Loucy (cell line): Measurements from ENCODE around the gene CAPS.

Source experiments
- H2AFZ ChIP-seq: fragments of 200-600 bp; sonication (generic); 2 replicates; pipeline ENCODE4 v1.6.0; 2016; ENCODE audit warnings: antibody characterized with exemption, mild to moderate bottlenecking, low read length, moderate library complexity
- H3F3A ChIP-seq: fragments of 200-600 bp; 2 replicates; pipeline ENCODE4 v1.6.0; 2016; ENCODE audit warnings: antibody characterized with exemption, low read depth, mild to moderate bottlenecking
- H3K27me3 ChIP-seq: fragments of 200-600 bp; sonication (generic); 2 replicates; pipeline ENCODE4 v1.6.1; 2014; ENCODE audit warnings: low read length, mild to moderate bottlenecking; ENCODE audit not compliant: insufficient read depth, poor library complexity, severe bottlenecking
- H3K36me3 ChIP-seq: fragments of 200-600 bp; sonication (generic); 2 replicates; pipeline ENCODE4 v1.6.1; 2016; ENCODE audit warnings: low read length; ENCODE audit not compliant: insufficient read depth
- H3K4me1 ChIP-seq: fragments of 200-600 bp; sonication (generic); 2 replicates; pipeline ENCODE4 v1.5.1; 2014; ENCODE audit warnings: low read length, mild to moderate bottlenecking; ENCODE audit not compliant: insufficient read depth, poor library complexity, severe bottlenecking
- H3K4me2 ChIP-seq: fragments of 200-600 bp; sonication (generic); 2 replicates; pipeline ENCODE4 v1.6.0; 2014; ENCODE audit warnings: antibody characterized with exemption, low read length, low read depth, mild to moderate bottlenecking; ENCODE audit not compliant: poor library complexity, severe bottlenecking
- H3K4me3 ChIP-seq: fragments of 200-600 bp; sonication (generic); 2 replicates; pipeline ENCODE4 v1.5.1; 2014; ENCODE audit warnings: low read length, mild to moderate bottlenecking, mixed read lengths; ENCODE audit not compliant: poor library complexity, severe bottlenecking
- H3K79me2 ChIP-seq: fragments of 200-600 bp; sonication (generic); 2 replicates; pipeline ENCODE4 v1.6.1; 2014; ENCODE audit warnings: low read length; ENCODE audit not compliant: insufficient read depth
- H3K9ac ChIP-seq: fragments of 200-600 bp; sonication (generic); 2 replicates; pipeline ENCODE4 v1.6.0; 2014; ENCODE audit warnings: mild to moderate bottlenecking, low read depth, low read length, moderate library complexity; ENCODE audit not compliant: poor library complexity, severe bottlenecking
- H3K9me2 ChIP-seq: fragments of 200-600 bp; sonication (generic); replicated peaks from 2 replicates; pipeline ENCODE4 v1.6.1; 2016; ENCODE audit warnings: low read depth, low read length, mixed read lengths
- H3K9me3 ChIP-seq: fragments of 200-600 bp; sonication (generic); 2 replicates; pipeline ENCODE4 v1.6.1; 2014; ENCODE audit warnings: mild to moderate bottlenecking, antibody characterized with exemption, low read length, low read depth; ENCODE audit not compliant: insufficient read depth
- H4K20me1 ChIP-seq: fragments of 200-600 bp; sonication (generic); 2 replicates; pipeline ENCODE4 v1.6.0; 2014; ENCODE audit warnings: antibody characterized with exemption, low read length, mild to moderate bottlenecking; ENCODE audit not compliant: insufficient read depth, poor library complexity, severe bottlenecking
- CTCF ChIP-seq: fragments of 200-600 bp; sonication (generic); conservative IDR thresholded peaks from 2 replicates; pipeline ENCODE4 v1.5.1; 2014; ENCODE audit warnings: mild to moderate bottlenecking, antibody characterized with exemption, low read length
- EZH2phosphoT487 ChIP-seq: fragments of 200-600 bp; IDR thresholded peaks from 2 replicates; pipeline ENCODE4 v1.6.1; 2018; ENCODE audit warnings: antibody characterized with exemption, mild to moderate bottlenecking, moderate library complexity, borderline replicate concordance

The CAPS gene

GRCh38 chr19:5922161-5922545 lies 8.1 kb downstream of the CAPS start:
- H3K79me2 ChIP-seq = no peaks in the 10 kb centered on the region
- no peaks in the 10 kb centered on the region for H3F3A ChIP-seq
- H4K20me1 ChIP-seq = no peaks in the 10 kb centered on the region
- H3K4me2 ChIP-seq = no peak overlapping the region
- TF ChIP-seq CTCF = no peak
- TF ChIP-seq EZH2phosphoT487 = no peak
- H3K9ac ChIP-seq = no peak overlapping the region
- H3K27me3 ChIP-seq = no peaks in the 10 kb centered on the region
- peaks cover 96% of the 10 kb centered on the region; the same call in 1 of the 2 replicates for H3K36me3 ChIP-seq
- no peaks in the 10 kb centered on the region for H3K4me1 ChIP-seq
- no peaks in the 10 kb centered on the region for H3K9me2 ChIP-seq
- H2AFZ ChIP-seq = no peak overlapping the region
- no peaks in the 10 kb centered on the region for H3K9me3 ChIP-seq
- H3K4me3 ChIP-seq = no peak overlapping the region

- Histone ChIP-seq H3K9ac (no peak overlapping the region), H3K79me2 (no peaks in the 10 kb centered on the region), H3K4me2 (no peak overlapping the region), H4K20me1 (no peaks in the 10 kb centered on the region), H3K9me3 (no peaks in the 10 kb centered on the region), H3K4me1 (no peaks in the 10 kb centered on the region), H3K9me2 (no peaks in the 10 kb centered on the region), H2AFZ (no peak overlapping the region), H3K4me3 (no peak overlapping the region), H3K27me3 (no peaks in the 10 kb centered on the region), H3F3A (no peaks in the 10 kb centered on the region), H3K36me3 (peaks cover 98% of the 10 kb centered on the region; the same call in 1 of the 2 replicates)
- TF ChIP-seq EZH2phosphoT487 (no peak), CTCF (no peak)
Measured at GRCh38 chr19:5923356-5923755, 9.3 kb downstream of the CAPS start.

- H3K4me3 ChIP-seq = no peak overlapping the region
- H3K9ac ChIP-seq = no peak overlapping the region
- H3K36me3 ChIP-seq = peaks cover 99% of the 10 kb centered on the region; the same call in 1 of the 2 replicates
- H3K4me1 ChIP-seq = no peaks in the 10 kb centered on the region
- no peaks in the 10 kb centered on the region for H3K79me2 ChIP-seq
- no peaks in the 10 kb centered on the region for H3K27me3 ChIP-seq
- no peak overlapping the region for H3K4me2 ChIP-seq
- H3K9me2 ChIP-seq = no peaks in the 10 kb centered on the region
- no peaks in the 10 kb centered on the region for H3F3A ChIP-seq
- no peak overlapping the region for H2AFZ ChIP-seq
- no peaks in the 10 kb centered on the region for H3K9me3 ChIP-seq
- TF ChIP-seq CTCF = no peak
- no peak for TF ChIP-seq EZH2phosphoT487
- no peaks in the 10 kb centered on the region for H4K20me1 ChIP-seq
Measured at GRCh38 chr19:5925830-5926427, 11.9 kb downstream of the CAPS start.
